Astrocyte of the spinal cord (primary cell): ENCODE data around the gene SSX2IP.

Experiments used
- DNase-seq: peaks from one replicate; pipeline ENCODE4 v3.0.0; 2011; ENCODE audit warnings: low read depth, low spot score
- H3K4me3 ChIP-seq: 2 replicates; pipeline ENCODE4 v1.5.1; 2011; ENCODE audit warnings: low read depth, mild to moderate bottlenecking, low read length, moderate library complexity
- CTCF ChIP-seq: IDR thresholded peaks from 2 replicates; pipeline ENCODE4 v1.5.1; 2012; ENCODE audit warnings: low read depth, mild to moderate bottlenecking, low read length, inconsistent platforms
- in situ Hi-C: cut with HindIII; loops from 2 replicates; pipeline ENCODE4 v1.10.0; 2017; ENCODE audit warnings: low sequenced_read_pairs

Gene SSX2IP

GRCh38 chr1:84691122-84691783 is 992 bp upstream of the SSX2IP start:
- no peak for DNase-seq
- no peak for TF ChIP-seq CTCF
- peak overlapping the region; percentile 60 for H3K4me3 ChIP-seq
- in situ Hi-C loops: no loop called here

- TF ChIP-seq CTCF: peak; percentile 43
- peak; percentile 56 for DNase-seq
- peak overlapping the region; percentile 60 for H3K4me3 ChIP-seq
- in situ Hi-C loops: no loop called here
These were observed 506 bp downstream of the SSX2IP start for GRCh38 chr1:84689514-84690396.

- in situ Hi-C loops: no loop called here
- no peak for TF ChIP-seq CTCF
- no peak overlapping the region for H3K4me3 ChIP-seq
- DNase-seq: no peak
These were observed 1.7 kb downstream of the SSX2IP start for GRCh38 chr1:84688463-84689061.

- in situ Hi-C loops: no loop called here
- TF ChIP-seq CTCF: no peak
- no peak overlapping the region for H3K4me3 ChIP-seq
- DNase-seq: peak; percentile 27
These were observed 2.4 kb downstream of the SSX2IP start for GRCh38 chr1:84687714-84688462.

- H3K4me3 ChIP-seq: no peak overlapping the region
- no peak for TF ChIP-seq CTCF
- in situ Hi-C loops: no loop called here
- DNase-seq: no peak
These were observed 4.0 kb downstream of the SSX2IP start for GRCh38 chr1:84686223-84686622.

GRCh38 chr1:84683508-84683907 is 6.8 kb downstream of the SSX2IP start:
- no peak for TF ChIP-seq CTCF
- no peak for DNase-seq
- in situ Hi-C loops: no loop called here
- no peak overlapping the region for H3K4me3 ChIP-seq
